NOMO-1 treated with dmso at 0.1 percent for 144 hours (cell line): Measurements from ENCODE around the gene CCDC175.

Experiments
- DNase-seq: peaks from one replicate; lab custom pipeline; 2025; ENCODE audit not compliant: unreplicated experiment; lab: John Stamatoyannopoulos, UW

CCDC175 gene

DNA sequence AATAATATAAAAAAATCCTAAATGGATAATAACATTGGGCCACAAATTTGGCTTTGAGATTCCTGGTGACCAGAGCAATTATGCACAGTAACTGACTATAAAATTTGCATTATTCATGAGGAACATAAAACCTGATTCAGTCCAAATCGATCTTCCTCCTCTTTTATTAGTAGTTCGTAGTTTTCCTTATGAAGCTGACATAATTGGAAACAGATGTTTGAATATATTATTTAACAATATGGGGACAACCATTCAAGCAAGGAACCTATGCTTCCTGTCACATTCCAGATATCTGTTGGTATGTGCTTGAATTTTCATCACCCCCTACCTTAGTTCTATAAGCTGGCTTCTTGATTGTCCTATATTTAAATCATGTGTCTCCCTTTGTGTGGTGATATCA is 34.9 kb downstream of the CCDC175 start:
- no peak for DNase-seq

GRCh38 chr14:59540852-59541251 is 35.8 kb downstream of the CCDC175 start:
- no peak for DNase-seq

DNA sequence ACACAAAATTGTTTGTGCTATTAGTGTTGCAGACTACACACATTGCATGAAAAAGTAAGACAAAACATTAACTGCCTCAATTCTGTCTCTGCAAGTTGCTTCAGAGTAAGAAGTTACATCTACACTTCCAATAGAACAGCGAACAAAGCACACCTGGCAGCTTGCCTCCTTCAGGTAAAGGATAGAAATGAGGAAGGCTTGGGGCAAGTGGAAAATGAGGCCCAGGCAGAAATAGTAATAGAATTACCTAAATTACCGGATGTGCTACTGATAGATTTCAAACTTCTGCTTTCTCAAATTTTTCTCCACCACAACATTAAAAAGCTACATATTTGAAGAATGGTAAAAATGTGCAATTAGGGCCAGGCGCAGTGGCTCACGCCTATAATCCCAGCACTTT is 37.7 kb downstream of the CCDC175 start:
- peak; percentile 64 for DNase-seq

DNA sequence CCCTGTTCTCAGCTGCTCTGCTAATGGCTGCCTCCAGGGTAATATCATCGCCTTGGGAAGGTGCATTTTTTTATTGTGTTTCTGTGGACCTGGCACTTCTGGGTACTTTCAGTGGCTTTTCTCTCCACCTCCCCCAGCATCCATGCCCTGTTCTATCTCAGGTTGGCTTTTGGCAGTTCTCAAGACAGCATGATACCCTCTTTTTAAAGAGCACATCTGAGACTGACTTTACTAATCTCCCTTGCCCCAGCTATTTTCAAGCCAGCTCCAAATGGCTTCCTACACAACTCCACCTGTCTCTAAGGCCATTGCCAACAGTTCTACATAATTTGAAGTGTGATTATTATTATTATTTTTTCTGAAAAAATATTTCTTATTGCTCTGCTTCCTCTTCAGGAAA is 39.1 kb downstream of the CCDC175 start:
- DNase-seq = no peak

DNA sequence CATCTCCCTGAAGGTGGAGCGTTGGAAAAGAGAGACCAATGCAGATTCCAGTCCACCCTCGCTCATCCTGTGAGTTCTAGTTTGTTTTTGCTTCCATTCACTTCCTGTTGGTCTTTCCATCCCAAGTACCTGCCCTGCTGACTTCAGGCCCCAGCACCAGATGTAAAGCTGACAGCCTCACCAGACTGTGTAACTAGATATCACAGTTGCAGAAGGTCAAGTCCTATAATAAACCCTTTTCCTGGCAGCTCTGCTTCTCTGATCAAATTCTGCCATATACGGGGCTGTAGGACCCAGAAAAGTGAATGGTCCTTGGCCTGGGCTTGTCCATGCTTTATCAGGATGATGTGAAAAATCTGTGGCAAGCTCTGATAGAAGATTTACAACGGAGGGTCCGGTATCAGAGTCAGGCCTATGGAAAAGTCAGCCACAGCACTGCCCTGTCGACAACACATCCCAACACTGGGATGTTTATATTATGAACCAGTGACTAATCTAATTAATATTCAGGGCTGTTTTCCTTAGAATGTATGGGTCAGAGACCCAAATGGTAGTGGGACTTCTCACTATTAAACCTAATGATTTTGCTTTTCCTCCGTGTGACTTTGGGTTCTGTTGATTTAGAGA is 42.1 kb downstream of the CCDC175 start:
- DNase-seq = no peak

DNA sequence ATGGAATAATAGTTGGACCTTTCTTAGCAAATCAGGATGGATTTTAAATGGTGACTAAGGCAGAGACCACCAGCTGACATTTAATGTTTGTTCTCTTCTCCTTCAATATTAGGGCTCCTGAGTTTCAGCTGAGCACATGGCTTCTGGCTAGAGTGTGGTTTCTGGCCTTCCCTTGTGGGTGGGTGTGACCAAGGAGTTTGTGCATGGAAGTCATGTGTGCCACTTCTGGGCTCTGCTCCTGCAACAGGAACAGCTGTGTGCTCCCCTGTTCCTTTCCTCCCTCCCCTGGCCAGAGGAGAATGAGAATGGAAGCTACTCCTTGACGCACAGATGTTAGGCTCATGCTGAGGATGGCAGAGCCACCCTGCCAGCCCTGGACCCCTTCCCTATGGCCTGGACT is 44.2 kb downstream of the CCDC175 start:
- no peak for DNase-seq

DNA sequence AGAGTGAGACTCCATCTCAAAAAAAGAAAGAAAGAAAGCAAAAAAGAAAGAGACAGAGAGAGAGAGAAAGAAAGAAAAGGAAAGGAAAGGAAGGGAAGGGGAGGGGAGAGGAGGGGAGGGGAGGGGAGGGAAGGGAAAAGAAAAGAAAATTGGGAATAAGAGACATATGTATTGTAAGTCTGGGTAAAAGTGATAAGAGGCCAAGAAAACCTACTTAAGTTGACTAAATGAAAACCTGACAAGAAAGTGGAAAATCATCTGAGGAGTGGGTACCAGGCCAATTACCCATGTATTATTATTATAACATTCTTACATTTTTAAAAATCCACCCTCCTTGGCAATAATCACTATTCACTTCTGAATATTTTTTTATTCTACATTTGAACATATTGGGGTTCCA is 46.3 kb downstream of the CCDC175 start:
- no peak for DNase-seq

- DNase-seq = no peak
Observed at GRCh38 chr14:59529189-59529588, 47.4 kb downstream of the CCDC175 start.

DNA sequence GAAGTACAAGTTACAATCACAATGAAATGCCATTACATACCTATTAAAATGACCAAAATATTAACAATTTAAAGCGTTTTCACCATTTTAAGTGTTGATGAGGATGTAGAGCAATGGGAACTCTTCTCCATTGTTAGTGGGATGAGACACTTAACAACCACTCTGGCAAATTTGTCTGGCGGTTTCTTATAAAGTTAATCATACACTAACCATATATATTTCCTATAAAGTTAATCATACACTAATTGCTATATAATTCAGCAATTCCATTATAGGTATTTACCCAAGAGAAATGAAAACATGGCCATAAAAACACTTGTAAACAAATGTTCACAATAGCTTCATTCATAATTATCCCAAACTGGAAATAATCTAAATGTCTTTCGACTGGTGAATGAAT is 56.4 kb downstream of the CCDC175 start:
- no peak for DNase-seq

GRCh38 chr14:59511916-59512575 is 64.6 kb downstream of the CCDC175 start:
- DNase-seq = no peak

DNA sequence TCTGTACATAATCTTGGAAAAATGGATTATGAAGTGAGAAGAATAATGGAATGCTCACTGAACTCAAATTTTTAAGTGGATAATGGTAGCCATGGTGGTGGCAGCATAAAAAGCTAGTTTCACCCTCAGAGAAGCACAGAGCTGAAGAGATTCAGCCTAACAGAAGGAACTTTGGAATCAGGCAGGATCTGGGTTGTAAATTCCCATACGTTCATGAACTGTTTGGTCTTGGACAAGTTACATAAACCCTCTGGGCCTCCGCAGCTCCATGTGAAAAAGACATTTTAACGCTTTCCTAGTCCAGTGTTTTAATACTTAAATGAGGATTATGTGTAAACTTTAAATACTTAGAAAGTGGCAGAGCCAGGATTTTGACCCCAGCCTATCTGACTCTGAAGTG is 65.6 kb downstream of the CCDC175 start:
- no peak for DNase-seq

DNA sequence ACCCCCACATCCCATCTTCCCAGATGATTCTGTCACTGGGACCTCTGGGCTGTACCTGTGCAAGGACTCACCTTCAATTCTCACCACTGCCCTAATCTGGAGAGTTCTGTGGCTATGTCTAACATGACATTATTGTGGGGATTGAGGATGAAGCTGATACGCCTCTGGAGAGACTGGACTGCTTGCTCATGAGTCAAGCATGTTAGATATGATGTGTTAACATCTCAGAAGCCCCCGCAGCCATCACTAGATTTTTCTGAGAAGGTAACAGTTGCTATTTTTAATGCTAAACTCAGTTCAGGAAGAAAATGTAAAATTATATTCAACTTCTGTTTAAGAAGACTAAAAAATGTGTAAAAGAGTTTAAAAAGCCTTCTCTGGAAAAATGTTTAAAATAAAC is 66.6 kb downstream of the CCDC175 start:
- DNase-seq = no peak

DNA sequence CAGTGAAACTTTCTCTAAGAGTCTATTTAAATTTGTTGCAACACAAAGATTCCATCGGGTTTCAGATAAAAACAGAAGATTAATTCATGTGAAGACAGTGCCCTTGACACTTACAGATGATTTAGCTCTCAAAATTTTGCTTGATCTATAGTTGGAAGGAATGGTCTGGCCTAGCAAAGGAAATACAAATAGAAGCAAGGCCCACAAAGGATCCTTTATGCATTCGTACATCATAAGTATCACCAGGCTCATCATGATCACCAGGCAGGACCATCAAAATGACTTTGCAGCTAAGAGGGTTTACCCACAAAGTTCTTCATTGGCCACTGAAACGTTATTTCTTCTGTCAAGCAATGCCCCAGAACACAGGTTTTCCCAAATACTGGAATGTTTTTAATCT is 67.5 kb downstream of the CCDC175 start:
- DNase-seq = no peak

- no peak for DNase-seq
Observed at GRCh38 chr14:59507752-59508103, 68.9 kb downstream of the CCDC175 start.

GRCh38 chr14:59507063-59507751 is 69.4 kb downstream of the CCDC175 start:
- DNase-seq = peak; percentile 52

GRCh38 chr14:59503256-59503655 is 73.4 kb downstream of the CCDC175 start:
- no peak for DNase-seq

- DNase-seq = no peak
Observed at GRCh38 chr14:59500732-59501131, 75.9 kb downstream of the CCDC175 start.

DNA sequence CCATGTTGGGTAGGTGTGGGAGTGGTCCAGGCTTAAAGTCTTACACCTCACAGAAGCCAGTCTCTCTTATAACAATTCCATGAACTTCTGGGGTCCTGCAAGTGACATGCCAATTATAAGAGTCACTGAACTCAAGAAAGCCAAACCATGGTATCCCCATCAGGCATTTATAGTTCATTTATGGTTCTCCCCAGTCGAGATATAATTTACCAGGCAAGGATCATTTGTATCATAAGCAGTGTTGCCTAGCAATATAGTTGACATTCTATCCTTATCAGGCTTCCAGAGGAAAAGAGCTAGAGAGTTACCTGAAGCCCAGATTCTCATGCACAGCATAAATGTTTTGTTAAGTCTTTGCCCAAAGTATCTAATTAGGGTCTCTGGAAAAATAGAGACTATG is 84.2 kb downstream of the CCDC175 start:
- no peak for DNase-seq

DNA sequence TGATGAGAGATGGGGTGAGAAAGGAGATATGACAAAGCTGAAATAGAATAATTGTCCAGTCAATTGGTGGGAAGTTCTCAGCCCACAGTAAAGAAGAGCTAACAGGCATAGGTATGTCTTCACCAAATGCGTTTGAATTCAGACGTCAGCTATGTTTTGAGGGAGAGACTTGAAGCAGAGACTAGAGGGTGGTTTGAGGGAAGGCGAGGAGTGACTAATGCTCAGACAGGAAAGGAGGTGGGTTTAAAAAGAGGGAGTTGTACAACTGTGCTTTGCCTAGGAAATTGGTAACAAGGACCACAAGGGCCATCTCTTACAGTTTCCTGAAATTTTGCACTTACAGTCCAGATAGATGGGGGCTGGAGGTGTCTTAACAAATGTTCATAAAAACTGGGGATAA is 85.9 kb downstream of the CCDC175 start:
- no peak for DNase-seq

GRCh38 chr14:59484639-59485175 is 91.9 kb downstream of the CCDC175 start:
- peak; percentile 52 for DNase-seq

- DNase-seq = peak; percentile 88
Observed at GRCh38 chr14:59483819-59484638, 92.6 kb downstream of the CCDC175 start, which contains the start of the genes JKAMP and L3HYPDH. TSS of gene JKAMP (plus strand) at chr14:59484517. CDS start at chr14:59484590, 73 bp downstream. TSS of gene L3HYPDH (minus strand) at chr14:59484408. CDS start at chr14:59484316, 92 bp downstream.
